Heart right ventricle (tissue), 16 donors: ENCODE measurements around the gene HOXA13. TPM values are rescaled to one million over a fixed set of nuclear protein-coding genes. Genes with fewer than 3 reads are reported as not detected.
A peak's percentile ranks its signal among the peaks of the same experiment; 100 is the strongest.

ENCODE experiments used
- ATAC-seq, 8 donors: fragments of 200-7000 bp; cut with Tn5 transposase; one replicate each; pipeline ENCODE4 v1.9.1; 2020; ENCODE audit warnings: mild to moderate bottlenecking in 8 of 8, moderate library complexity in 8 of 8, moderate number of reproducible peaks in 1 of 8
- DNase-seq, 2 donors: peaks; one replicate each; pipeline ENCODE4 v3.0.0-alpha.2; 2020
- H3K27ac ChIP-seq, 10 donors: fragments of 200-600 bp; sonication (generic) in 2 of 10; one replicate each; pipeline versions ENCODE4 v1.5.0 to v1.8.0; 2020 to 2022; ENCODE audit warnings: mild to moderate bottlenecking in 3 of 10
- H3K27me3 ChIP-seq, 7 donors: fragments of 200-600 bp; one replicate each; pipeline ENCODE4 v1.8.0; 2021 to 2022; ENCODE audit warnings: mild to moderate bottlenecking in 2 of 7
- H3K36me3 ChIP-seq, 9 donors: fragments of 200-600 bp; sonication (generic) in 1 of 9; one replicate each; pipeline versions ENCODE4 v1.5.0 to v1.8.0; 2020 to 2022; ENCODE audit warnings: mild to moderate bottlenecking in 2 of 9
- H3K4me1 ChIP-seq, 9 donors: fragments of 200-600 bp; sonication (generic) in 1 of 9; one replicate each; pipeline versions ENCODE4 v1.5.0 to v1.8.0; 2020 to 2022; ENCODE audit warnings: mild to moderate bottlenecking in 4 of 9
- H3K4me3 ChIP-seq, 10 donors: fragments of 200-600 bp; sonication (generic) in 2 of 10; one replicate each; pipeline versions ENCODE4 v1.5.0 to v1.8.0; 2020 to 2022; ENCODE audit warnings: mild to moderate bottlenecking in 7 of 10, moderate library complexity in 2 of 10
- H3K9me3 ChIP-seq, 11 donors: fragments of 200-600 bp in 10 of 11; sonication (generic) in 2 of 11; one replicate each; pipeline versions ENCODE4 v1.5.0 to v1.8.0; 2013 to 2022; ENCODE audit warnings: mild to moderate bottlenecking in 2 of 11, control low read depth in 1 of 11, moderate library complexity in 1 of 11
- WGBS, 2 donors: extraction: QIAGEN DNeasy Blood & Tissue Kit; methylation state at CpG; one replicate each; pipeline ENCODE4 v1.1.7; 2013; ENCODE audit warnings: inconsistent platforms in 1 of 2; 5-methylcytosine and 5-hydroxymethylcytosine counted together
- intact Hi-C, 10 donors: fragments of 100-400 bp; cut with DNase I; formaldehyde crosslinking; loops; one replicate each; pipeline versions ENCODE4 v1.11.1 to v1.14.2; 2022
- polyA plus RNA-seq, 2 donors: library from polyadenylated mRNA; stranded (reverse); fragments of 200-250 nt; gene quantifications; one replicate each; pipeline ENCODE4 v1.2.3, GENCODE V29; 2013
- total RNA-seq, 10 donors: library from RNA; stranded (reverse); fragmentation: NEBNext Ultra II Directional in 3 of 10; extraction: Animal tissue kit (Norgen Biotek cat#: 25700) in 3 of 10; gene quantifications; one replicate each; pipeline versions ENCODE4 v1.2.1 to v1.2.4, GENCODE V29; 2021 to 2023
- TF ChIP-seq, protein P1 (sequence below), 9 donors: fragments of 200-600 bp; sonication (generic) in 2 of 9; IDR thresholded peaks; one replicate each; pipeline versions ENCODE4 v1.5.0 to v1.8.0; 2021 to 2022; ENCODE audit warnings: antibody characterized with exemption in 9 of 9, mild to moderate bottlenecking in 5 of 9, moderate library complexity in 1 of 9
- donor health status: Arrhythmogenic right ventricular cardiomyopathy.
- donor health status: ischemic (EF 13 %, LVEDD 7.1; RV severe dilation, severe dysfunction).
- donor health status: healthy with polysubstance abuse.
- donor health status: DM: no; HTN: yes; CAD: no.
- donor health status: DM: no; HTN: no; CAD: no.
- donor health status: ischemic (EF 25% LVEDD 6.9; RV normal size, moderate dysfunction).
- donor health status: ischemic (EF 25% LVEDD 5.7; RV mildly dilated, moderate dysfunction).
- donor health status: healthy.
- donor health status: DM: yes; HTN: yes; CAD: no.
- donor health status: Ischemic cardiomyopathy.
- donor health status: ischemic (EF 35%, LVEDD 5.7; RV mildly dilated, moderate dysfunction).
- donor health status: nonischemic (EF 11% LVEDD 7.7; RV severe dilation, severe dysfunction).
- donor health status: DM: yes; HTN: yes; CAD: no.
- donor health status: PGD.
- donor health status: ischemic (EF 29% LVEDD 5.4; RV normal size, mild dysfunction).
- donor health status: nonischemic (EF 23%, LVEDD 6.1; RV moderate dilation, normal function).

HOXA13 gene
- total and polyA plus RNA-seq, 12 donors: not detected

DNA sequence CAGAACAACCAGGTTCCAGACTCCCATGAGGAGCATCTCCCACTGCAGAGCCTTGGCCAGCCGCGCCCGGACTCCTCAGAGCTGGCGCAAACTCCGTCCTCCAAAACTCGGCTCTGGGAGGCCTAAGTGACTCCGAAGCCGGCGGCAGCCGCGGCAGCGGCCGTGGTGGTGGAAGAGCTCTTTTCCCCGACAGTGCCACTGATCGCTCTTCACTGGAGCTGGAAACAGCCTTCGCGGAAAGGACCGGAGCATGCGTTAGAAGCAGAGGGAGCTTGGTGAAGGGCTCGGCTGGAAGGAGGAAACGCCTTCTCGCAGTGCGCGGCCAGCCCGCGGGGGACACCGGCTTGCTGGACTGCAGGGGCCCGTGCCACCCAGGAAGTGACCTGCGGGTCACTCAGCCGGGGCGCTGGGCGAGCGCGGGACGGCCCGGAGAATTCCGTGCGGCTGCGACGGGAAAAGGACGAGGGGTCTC lies 5.0 kb upstream of the HOXA13 start:
- H3K27me3 ChIP-seq: peaks cover 53 to 100% (median 99%) of the 10 kb centered on the region in 7 donors

GRCh38 chr7:27203964-27204594 lies 4.2 kb upstream of the HOXA13 start:
- TF ChIP-seq, protein P1, sequence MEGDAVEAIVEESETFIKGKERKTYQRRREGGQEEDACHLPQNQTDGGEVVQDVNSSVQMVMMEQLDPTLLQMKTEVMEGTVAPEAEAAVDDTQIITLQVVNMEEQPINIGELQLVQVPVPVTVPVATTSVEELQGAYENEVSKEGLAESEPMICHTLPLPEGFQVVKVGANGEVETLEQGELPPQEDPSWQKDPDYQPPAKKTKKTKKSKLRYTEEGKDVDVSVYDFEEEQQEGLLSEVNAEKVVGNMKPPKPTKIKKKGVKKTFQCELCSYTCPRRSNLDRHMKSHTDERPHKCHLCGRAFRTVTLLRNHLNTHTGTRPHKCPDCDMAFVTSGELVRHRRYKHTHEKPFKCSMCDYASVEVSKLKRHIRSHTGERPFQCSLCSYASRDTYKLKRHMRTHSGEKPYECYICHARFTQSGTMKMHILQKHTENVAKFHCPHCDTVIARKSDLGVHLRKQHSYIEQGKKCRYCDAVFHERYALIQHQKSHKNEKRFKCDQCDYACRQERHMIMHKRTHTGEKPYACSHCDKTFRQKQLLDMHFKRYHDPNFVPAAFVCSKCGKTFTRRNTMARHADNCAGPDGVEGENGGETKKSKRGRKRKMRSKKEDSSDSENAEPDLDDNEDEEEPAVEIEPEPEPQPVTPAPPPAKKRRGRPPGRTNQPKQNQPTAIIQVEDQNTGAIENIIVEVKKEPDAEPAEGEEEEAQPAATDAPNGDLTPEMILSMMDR (IDR thresholded peaks at IDR 0.05): no peak
- no peak for DNase-seq
- 19 to 22% methylated on average over 4 of the region's 4 CpGs for WGBS, 2 donors
- no peaks in the 10 kb centered on the region for H3K36me3 ChIP-seq
- H3K4me1 ChIP-seq: peaks cover 0 to 41% (median 26%) of the 10 kb centered on the region in 9 donors
- intact Hi-C loops: loop anchor here in 6 of 10 donors (10.0 kb wide), 5 partner anchors 381 to 891 kb away; no protein-coding TSS in a partner anchor
- ATAC-seq: no peak
- peaks cover 57 to 98% (median 96%) of the 10 kb centered on the region in 7 donors for H3K27me3 ChIP-seq
- no peak overlapping the region for H3K4me3 ChIP-seq
- H3K27ac ChIP-seq: no peak overlapping the region
- H3K9me3 ChIP-seq: no peaks in the 10 kb centered on the region

More for the DNA sequence above, 5.0 kb upstream of the HOXA13 start:
- intact Hi-C loops: loop anchor here in 7 of 10 donors (5.0 to 10.0 kb wide), 7 partner anchors 380 to 890 kb away; no protein-coding TSS in a partner anchor
- TF ChIP-seq, protein P1 (IDR thresholded peaks at IDR 0.05): no peak
- H3K4me3 ChIP-seq: peak overlapping the region in 3 of 10 donors; percentile 10 to 33 (median 10)
- peaks cover 0 to 38% (median 23%) of the 10 kb centered on the region in 9 donors for H3K4me1 ChIP-seq
- 2 to 4% methylated on average over 41 of the region's 41 CpGs for WGBS, 2 donors
- no peak overlapping the region for H3K27ac ChIP-seq
- H3K36me3 ChIP-seq: no peaks in the 10 kb centered on the region
- no peaks in the 10 kb centered on the region for H3K9me3 ChIP-seq
- ATAC-seq: peak in 1 of 8 donors; percentile 34
- no peak for DNase-seq

- Histone ChIP-seq H3K4me1 (peaks cover 0 to 47% (median 29%) of the 10 kb centered on the region in 9 donors), H3K36me3 (no peaks in the 10 kb centered on the region), H3K9me3 (no peaks in the 10 kb centered on the region), H3K4me3 (no peak overlapping the region), H3K27ac (no peak overlapping the region), H3K27me3 (peaks cover 62 to 98% (median 96%) of the 10 kb centered on the region in 7 donors)
- ATAC-seq: no peak
- 16 to 19% methylated on average over 10 of the region's 10 CpGs for WGBS, 2 donors
- TF ChIP-seq, protein P1 (IDR thresholded peaks at IDR 0.05): no peak
- no peak for DNase-seq
- intact Hi-C loops: loop anchor here in 6 of 10 donors (10.0 kb wide), 5 partner anchors 381 to 891 kb away; no protein-coding TSS in a partner anchor
Observed at GRCh38 chr7:27203365-27203953, 3.6 kb upstream of the HOXA13 start.

DNA sequence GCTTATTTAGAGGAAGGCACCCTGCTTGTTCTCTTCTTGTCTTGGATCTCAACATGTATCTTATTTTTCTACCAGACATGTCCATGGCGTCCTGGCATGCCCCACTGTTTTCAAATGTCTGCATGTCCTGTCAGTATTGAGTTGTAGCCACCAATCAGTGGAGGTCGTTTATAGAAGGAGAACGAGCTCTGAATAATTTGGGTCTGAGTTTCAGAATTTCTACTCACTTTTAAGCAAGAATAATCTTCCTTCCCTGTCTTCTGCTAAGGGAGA lies 2.9 kb upstream of the HOXA13 start:
- TF ChIP-seq, protein P1 (IDR thresholded peaks at IDR 0.05): no peak
- ATAC-seq (no peak), DNase-seq (no peak)
- peaks cover 0 to 50% (median 30%) of the 10 kb centered on the region in 9 donors for H3K4me1 ChIP-seq
- no peak overlapping the region for H3K4me3 ChIP-seq
- intact Hi-C loops: loop anchor here in 6 of 10 donors (10.0 kb wide), 5 partner anchors 382 to 892 kb away; no protein-coding TSS in a partner anchor
- H3K27me3 ChIP-seq: peaks cover 67 to 98% (median 97%) of the 10 kb centered on the region in 7 donors
- H3K9me3 ChIP-seq: no peaks in the 10 kb centered on the region
- H3K27ac ChIP-seq: no peak overlapping the region
- WGBS, 2 donors: 11 to 16% methylated on average over 3 of the region's 3 CpGs
- H3K36me3 ChIP-seq: no peaks in the 10 kb centered on the region
